ENCODE measurements around the gene NSDHL. TPM values are rescaled to one million over a fixed set of nuclear protein-coding genes. Genes with fewer than 3 reads are reported as not detected.
A peak's percentile ranks its signal among the peaks of the same experiment; 100 is the strongest.

NSDHL gene
- total and polyA plus RNA-seq, 2 experiments from 2014 or later: 32.4 to 34.3 TPM

- TF ChIP-seq ZNF462 (CRISPR knock-in tag; IDR thresholded peaks at IDR 0.05): no peak
Measured at GRCh38 chrX:152902502-152902820, 71.6 kb downstream of the NSDHL start (continued).

GRCh38 chrX:152903589-152903988, 72.7 kb downstream of the NSDHL start:
- no peaks in the 10 kb centered on the region; the same call in 2 of the 3 replicates for H3K9me3 Mint-ChIP-seq
- no peaks in the 10 kb centered on the region for H3K9me2 ChIP-seq (ENCODE audit: insufficient read depth)
- no peak for TF ChIP-seq EZH2phosphoT487 (IDR thresholded peaks at IDR 0.05; ENCODE audit: unreplicated experiment)
- TF ChIP-seq STAT1 (IDR thresholded peaks at IDR 0.05; ENCODE audit: unreplicated experiment): no peak
- no peak for TF ChIP-seq CTCF (conservative IDR thresholded peaks at IDR 0.05; ENCODE audit: low read depth in 2 of 2)
- TF ChIP-seq ETS1 (IDR thresholded peaks at IDR 0.05): no peak
- no peak for TF ChIP-seq CREB1 (CRISPR knock-in tag; IDR thresholded peaks at IDR 0.05; ENCODE audit: low read depth)
- no peak for TF ChIP-seq ZNF114 (CRISPR knock-in tag; IDR thresholded peaks at IDR 0.05)
- TF ChIP-seq EZH2 (IDR thresholded peaks at IDR 0.05; ENCODE audit: low read depth, unreplicated experiment): no peak

More at GRCh38 chrX:152903589-152903988, 72.7 kb downstream of the NSDHL start:
- Mint-ChIP-seq H3K36me3 (ENCODE audit: low read depth) (no peaks in the 10 kb centered on the region), H3K4me3 (no peak overlapping the region), H3K27me3 (ENCODE audit: insufficient read depth, low read depth, poor library complexity) (peaks cover 4% of the 10 kb centered on the region), H3K27ac (no peak overlapping the region), H3K4me1 (peaks cover 23% of the 10 kb centered on the region)
- Histone ChIP-seq H3K27me3 (ENCODE audit: insufficient read depth) (no peaks in the 10 kb centered on the region), H3K79me2 (replicated peaks; ENCODE audit: insufficient read depth) (no peaks in the 10 kb centered on the region), H3K4me2 (no peak overlapping the region; the same call in 1 of the 2 replicates), H3F3A (replicated peaks; ENCODE audit: low read depth) (no peaks in the 10 kb centered on the region), H3K27ac (ENCODE audit: low read depth) (no peak overlapping the region), H3K36me3 (ENCODE audit: insufficient read depth) (no peaks in the 10 kb centered on the region), H3K4me1 (ENCODE audit: insufficient read depth) (peaks cover 8% of the 10 kb centered on the region; the same call in 1 of the 2 replicates), H3K4me3 (peak overlapping the region; percentile 43; the same call in 1 of the 2 replicates), H2AFZ (no peak overlapping the region), H4K20me1 (replicated peaks; ENCODE audit: insufficient read depth) (no peaks in the 10 kb centered on the region)
- DNase-seq (ENCODE audit: low spot score): no peak
- ATAC-seq: no peak
